Vagina (tissue), 2 donors: ENCODE measurements around the gene BICC1.

Experiments used
- CTCF ChIP-seq, 3 experiments: fragments of 450-650 bp in 2 of 3; fragments of 200-600 bp in 1 of 3; sonication (generic) in 1 of 3; IDR thresholded peaks; one replicate each; pipeline ENCODE4 v1.5.1; 2017 to 2019; ENCODE audit warnings: antibody characterized with exemption in 3 of 3, mild to moderate bottlenecking in 2 of 3, moderate library complexity in 2 of 3
- POLR2AphosphoS5 ChIP-seq, 2 donors: sonication (generic); formaldehyde crosslinking; IDR thresholded peaks; one replicate each; pipeline ENCODE4 v1.9.0; 2017; ENCODE audit warnings: antibody characterized with exemption in 2 of 2, mild to moderate bottlenecking in 2 of 2, low read depth in 1 of 2; ENCODE audit not compliant: insufficient read depth in 1 of 2

DNA sequence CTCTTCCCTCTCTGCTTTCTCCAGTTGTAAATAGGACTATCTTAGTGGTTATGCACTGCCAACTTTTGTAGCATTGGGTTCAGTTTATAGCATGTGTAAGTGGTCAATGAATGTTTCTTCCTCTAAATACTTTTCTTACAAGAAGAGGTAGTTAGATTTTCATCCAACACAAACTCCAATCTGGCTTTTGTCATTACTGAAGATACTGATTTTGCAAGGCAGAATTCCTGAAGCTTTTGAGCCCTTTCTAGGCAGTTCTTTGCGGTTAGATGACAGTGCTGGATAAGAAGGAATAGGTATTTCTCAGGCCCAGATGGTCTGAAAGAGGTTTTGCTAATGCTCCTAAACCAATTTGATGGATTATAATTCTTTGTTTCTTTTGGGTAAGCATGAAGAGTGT lies 60.5 kb downstream of the BICC1 start:
- no peak for TF ChIP-seq CTCF (IDR thresholded peaks at IDR 0.05)
- TF ChIP-seq POLR2AphosphoS5 (IDR thresholded peaks at IDR 0.05; ENCODE audit: insufficient read depth in 1 of 2, low read depth in 1 of 2): no peak
